GM19468 (cell line): ENCODE measurements around the gene CHST11.

Experiments used
- ATAC-seq: cut with Tn5 transposase; IDR thresholded peaks from one replicate; pipeline ENCODE4 v1.9.1; 2021; ENCODE audit warnings: mild to moderate bottlenecking, moderate library complexity, moderate number of reproducible peaks; ENCODE audit not compliant: unreplicated experiment; ENCODE audit errors: extremely low read depth

Gene CHST11

DNA sequence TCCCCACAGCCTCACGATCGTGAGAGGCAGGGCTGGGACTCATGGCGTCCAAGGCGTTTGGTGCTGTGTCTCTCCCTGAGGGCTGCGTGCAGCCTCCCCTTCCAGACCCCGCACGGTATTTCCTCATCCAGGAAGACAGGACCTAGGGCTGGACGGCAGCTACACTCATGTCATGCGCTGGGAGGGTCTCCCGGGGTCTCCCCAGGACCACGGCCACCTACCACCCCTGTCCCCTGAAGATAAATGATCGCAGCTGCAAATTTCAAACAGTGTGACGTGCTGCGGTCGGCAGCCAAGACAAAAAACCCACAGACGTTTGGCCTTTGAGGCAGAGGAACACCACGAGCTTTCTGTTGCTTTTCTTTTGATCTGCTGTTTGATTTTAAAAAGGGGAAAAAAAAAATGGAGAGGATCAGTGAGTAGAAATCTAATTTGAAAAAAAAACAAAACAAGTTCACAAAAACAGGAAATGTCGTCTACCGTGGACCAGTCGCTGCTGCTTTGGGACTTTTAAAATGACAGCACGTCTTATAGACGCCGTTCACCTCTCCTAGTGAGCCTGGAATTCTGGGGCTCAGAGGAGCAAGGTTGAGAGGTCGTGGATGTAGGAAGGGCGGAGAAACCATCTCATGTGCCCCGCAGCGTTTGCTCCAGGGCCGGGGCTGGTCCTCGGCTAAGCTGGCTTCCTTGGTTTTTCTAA, 263.7 kb downstream of the CHST11 start:
- no peak for ATAC-seq

DNA sequence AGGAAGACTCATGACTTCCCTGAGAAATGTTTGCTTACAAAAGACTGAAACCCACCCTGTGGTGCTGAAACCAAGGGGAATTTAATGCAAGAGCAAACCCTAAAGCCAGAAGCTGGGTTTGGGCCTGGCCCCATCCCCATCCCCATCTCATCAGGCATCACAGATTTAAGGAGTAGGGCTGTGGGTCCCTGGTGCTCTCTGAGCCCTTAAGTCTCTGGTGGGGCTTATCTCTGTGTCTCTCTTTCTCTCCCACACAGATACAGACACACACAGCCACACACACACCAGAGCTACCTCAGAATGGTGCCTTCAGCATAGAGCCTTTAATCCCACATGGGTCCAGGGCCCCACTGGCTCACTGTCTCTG, 264.3 kb downstream of the CHST11 start:
- no peak for ATAC-seq

- ATAC-seq = no peak
Measured at GRCh38 chr12:104721936-104722335, 265.2 kb downstream of the CHST11 start.

DNA sequence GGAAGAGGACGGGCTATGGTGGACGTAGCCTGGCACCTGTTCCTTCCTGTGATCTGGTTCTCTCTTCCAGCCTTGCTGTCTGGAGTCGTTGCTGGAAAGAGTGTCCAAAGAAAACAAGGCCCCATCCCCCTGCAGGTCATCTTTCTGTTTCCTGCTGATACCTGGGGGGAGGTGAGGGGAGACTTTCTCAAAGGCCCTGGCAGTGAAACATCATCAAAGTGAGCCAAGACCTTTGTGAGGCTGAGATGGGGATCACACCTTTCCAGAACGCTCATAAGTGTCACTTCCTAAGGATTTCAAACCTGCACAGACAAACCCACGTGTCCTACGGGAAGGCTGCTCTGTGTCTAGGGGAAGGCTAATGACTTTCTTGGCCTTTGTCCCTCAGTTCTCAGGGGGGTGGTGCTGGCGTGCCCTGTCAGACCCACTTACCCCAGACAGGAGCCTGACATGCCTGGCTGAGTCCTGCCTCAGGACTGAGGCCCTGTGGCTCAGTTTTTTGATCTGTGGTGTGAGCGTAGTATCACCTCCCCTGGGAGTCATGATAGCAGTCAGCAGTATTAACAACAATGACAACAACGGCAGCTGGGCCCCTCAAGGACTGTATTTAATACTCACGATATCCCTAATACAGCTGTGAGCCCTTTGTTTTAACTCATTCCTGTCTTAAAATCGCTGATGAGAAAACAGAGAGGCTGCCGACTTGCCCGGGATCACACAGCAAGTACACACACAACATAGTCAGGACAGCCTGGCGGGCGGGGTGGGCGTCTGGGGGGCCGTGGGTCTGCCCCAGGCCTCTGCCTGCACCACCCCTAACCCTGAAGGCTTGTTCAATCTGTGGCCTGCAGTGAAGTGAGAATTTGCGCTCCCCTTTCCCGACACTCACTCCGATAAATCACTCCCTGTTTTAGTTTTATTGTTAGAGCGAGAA, 266.1 kb downstream of the CHST11 start:
- no peak for ATAC-seq

DNA sequence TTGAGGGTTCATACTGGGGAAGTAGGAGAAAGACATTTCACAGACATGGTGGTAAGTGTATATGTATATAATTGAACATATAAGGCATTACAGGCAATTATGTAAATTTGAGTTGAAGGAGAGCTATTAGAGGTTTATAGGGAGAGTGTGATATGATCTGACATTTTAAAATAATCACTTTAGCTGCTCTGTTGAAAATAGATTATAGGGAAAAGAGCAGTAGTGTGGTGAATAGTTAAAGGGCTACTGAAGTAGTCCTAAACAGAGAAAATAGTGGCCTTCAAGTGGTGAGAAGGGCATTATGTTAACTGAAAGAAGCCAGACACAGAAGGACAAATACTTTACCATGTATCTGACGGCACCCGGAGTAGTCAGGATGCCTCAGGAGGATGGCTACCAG, 267.1 kb downstream of the CHST11 start:
- ATAC-seq = no peak

- no peak for ATAC-seq
Measured at GRCh38 chr12:104724992-104725585, 268.3 kb downstream of the CHST11 start.

- ATAC-seq = no peak
Measured at GRCh38 chr12:104725610-104726009, 268.9 kb downstream of the CHST11 start.

GRCh38 chr12:104727726-104728465, 271.1 kb downstream of the CHST11 start:
- ATAC-seq = no peak

DNA sequence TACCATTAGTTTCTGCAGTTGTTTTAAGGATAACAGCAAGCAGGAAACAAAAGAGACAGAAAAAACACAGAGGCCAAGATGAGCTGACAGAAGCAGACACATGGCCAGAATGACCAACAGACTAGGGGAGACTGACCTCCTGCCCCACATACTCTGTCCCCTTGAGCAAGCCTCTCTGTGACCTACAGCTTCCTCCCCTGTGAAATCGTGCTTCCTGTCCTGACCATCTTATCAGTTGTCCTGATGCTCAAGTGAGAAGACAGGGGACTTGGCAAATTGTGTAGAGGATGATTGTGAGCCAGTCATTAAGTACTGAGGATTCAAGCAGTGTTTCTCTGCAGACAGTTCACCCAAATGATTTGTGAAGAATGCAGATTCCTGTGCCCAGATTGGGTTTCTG, 272.3 kb downstream of the CHST11 start:
- ATAC-seq = no peak

- no peak for ATAC-seq
Measured at GRCh38 chr12:104729610-104730446, 273.1 kb downstream of the CHST11 start.

GRCh38 chr12:104730763-104731162, 274.0 kb downstream of the CHST11 start:
- no peak for ATAC-seq

- ATAC-seq = no peak
Measured at GRCh38 chr12:104733717-104734175, 277.0 kb downstream of the CHST11 start.

DNA sequence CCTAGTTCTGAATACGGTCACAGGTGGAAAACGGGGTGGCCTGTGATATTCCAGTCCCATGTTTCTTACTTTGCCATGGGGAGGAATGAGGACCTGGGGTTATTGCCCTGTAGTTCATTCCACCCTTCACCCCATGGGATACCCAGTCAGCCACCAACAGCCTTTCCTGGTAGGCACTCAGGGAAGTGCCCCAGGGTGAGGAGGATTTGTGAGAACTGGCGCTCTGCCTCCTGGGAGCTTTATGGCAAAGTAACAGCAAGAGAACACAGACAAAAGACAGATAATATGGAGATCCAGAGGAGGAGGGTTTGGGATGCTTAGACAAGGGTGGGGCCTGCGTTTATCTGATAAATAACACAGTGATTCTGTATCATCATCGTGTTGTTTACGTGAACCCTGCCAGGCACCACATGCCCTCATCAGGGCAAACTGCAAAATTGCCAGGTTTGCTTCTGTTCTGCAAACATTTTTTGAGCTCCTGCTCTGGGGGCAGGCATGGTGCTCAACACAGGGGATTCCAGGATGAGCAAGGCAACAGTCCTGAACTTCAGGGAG, 277.9 kb downstream of the CHST11 start:
- no peak for ATAC-seq

- no peak for ATAC-seq
Measured at GRCh38 chr12:104735801-104736200, 279.1 kb downstream of the CHST11 start.

DNA sequence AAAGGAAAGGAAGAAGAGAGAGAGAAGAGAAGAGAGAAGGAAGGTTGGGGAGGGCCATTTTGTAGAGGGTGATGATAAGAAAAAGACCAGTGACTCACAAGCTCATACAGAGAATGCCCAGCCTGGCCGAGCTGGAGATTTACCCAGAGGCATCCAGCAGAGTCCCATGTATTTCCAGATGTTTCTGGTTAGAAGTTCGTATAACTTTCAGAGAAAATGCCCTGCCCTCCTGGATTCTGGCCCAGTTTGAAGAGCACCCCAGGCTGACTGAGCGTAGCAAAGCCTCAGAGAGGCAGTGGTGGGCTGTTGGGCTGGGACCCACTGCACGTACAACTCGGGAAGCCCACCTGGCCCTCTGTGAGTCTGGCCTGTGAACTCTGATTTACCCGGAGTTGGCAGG, 279.6 kb downstream of the CHST11 start:
- ATAC-seq = no peak

DNA sequence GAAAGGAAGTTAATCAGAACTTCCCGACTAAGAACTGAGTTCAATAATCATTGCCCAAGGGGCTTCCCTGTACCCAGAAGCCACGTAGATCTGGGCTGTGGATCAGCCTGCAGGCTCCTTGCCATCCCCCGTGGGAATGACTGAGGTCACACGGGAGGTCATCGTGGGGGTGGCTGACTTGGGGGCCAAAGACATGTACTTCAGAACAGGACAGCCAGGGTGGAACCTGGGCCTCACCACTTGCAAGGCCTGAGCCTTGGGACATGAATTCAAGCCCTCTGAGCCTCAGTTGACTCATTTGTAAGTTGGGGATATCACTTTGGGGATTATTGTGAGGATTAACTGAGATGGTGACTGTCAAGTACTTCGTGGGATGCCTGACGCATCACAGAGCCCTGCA, 280.4 kb downstream of the CHST11 start:
- ATAC-seq = no peak

- ATAC-seq = no peak
Measured at GRCh38 chr12:104737791-104738301, 281.1 kb downstream of the CHST11 start.

- no peak for ATAC-seq
Measured at GRCh38 chr12:104738331-104738730, 281.6 kb downstream of the CHST11 start.
